PC-3 (cell line): ENCODE results near the gene KCNS3.

Experiments
- CTCF ChIP-seq: fragments of 300-600 bp; sonication (generic); conservative IDR thresholded peaks from 2 replicates; pipeline ENCODE4 v1.5.1; 2017; ENCODE audit warnings: antibody characterized with exemption, low read depth, mild to moderate bottlenecking, low read length
- EZH2phosphoT487 ChIP-seq: fragments of 300-600 bp; sonication (generic); IDR thresholded peaks from 2 replicates; pipeline ENCODE4 v1.6.1; 2018; ENCODE audit warnings: mild to moderate bottlenecking, antibody characterized with exemption, low read length, borderline replicate concordance

DNA sequence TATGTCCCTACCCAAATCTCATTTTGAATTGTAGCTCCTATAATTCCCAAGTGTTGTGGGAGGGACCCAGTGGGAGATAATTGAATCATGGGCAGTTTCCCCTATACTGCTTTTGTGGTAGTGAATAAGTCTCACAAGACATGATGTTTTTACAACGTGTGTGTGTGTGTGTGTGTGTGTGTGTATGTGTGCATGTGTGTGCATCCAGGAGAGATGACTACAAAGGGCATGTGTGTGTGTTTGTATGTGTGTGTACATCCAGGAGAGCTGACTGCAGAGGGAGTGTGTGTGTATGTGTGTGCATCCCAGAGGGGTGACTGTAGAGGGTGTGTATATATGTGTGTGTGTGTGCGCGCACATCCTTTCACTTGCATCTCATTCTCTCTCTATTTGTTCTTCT lies 86.7 kb downstream of the KCNS3 start:
- TF ChIP-seq EZH2phosphoT487: no peak
- no peak for TF ChIP-seq CTCF
